Psoas muscle (tissue), 8 donors: ENCODE measurements around the gene CEP19. TPM values are rescaled to one million over a fixed set of nuclear protein-coding genes. Genes with fewer than 3 reads are reported as not detected.
"Not testable (repeated sequence)": the region's sequence is repeated elsewhere in the genome, so short reads cannot be mapped to it uniquely, and the experiment has no call there.

Source experiments
- ATAC-seq, 4 donors: fragments of 200-7000 bp; cut with Tn5 transposase; one replicate each; pipeline ENCODE4 v1.9.1; 2020; ENCODE audit warnings: moderate library complexity in 3 of 4, mild to moderate bottlenecking in 2 of 4
- DNase-seq, 2 donors: peaks; one replicate each; pipeline ENCODE4 v3.0.0-alpha.2; 2020
- H3K27ac ChIP-seq: fragments of 200-600 bp; one replicate; pipeline ENCODE4 v1.8.0; 2022
- H3K27me3 ChIP-seq, 3 donors: fragments of 200-600 bp in 1 of 3; one replicate each; pipeline versions ENCODE4 v1.6.1 to v1.8.0; 2013 to 2022; ENCODE audit warnings: low read length in 2 of 3, mild to moderate bottlenecking in 2 of 3, moderate library complexity in 1 of 3; ENCODE audit not compliant: insufficient read depth in 3 of 3
- H3K36me3 ChIP-seq, 2 donors: fragments of 200-600 bp in 1 of 2; one replicate each; pipeline versions ENCODE4 v1.6.1 to v1.8.0; 2013 to 2022; ENCODE audit warnings: low read depth in 1 of 2, mild to moderate bottlenecking in 1 of 2, moderate library complexity in 1 of 2; ENCODE audit not compliant: insufficient read depth in 1 of 2
- H3K4me1 ChIP-seq: fragments of 200-600 bp; one replicate; pipeline ENCODE4 v1.8.0; 2022
- H3K4me3 ChIP-seq: fragments of 200-600 bp; one replicate; pipeline ENCODE4 v1.8.0; 2022; ENCODE audit warnings: mild to moderate bottlenecking
- H3K9me3 ChIP-seq: fragments of 200-600 bp; one replicate; pipeline ENCODE4 v1.8.0; 2022
- WGBS, 3 donors: extraction: QIAGEN DNeasy Blood & Tissue Kit; methylation state at CpG; one replicate each; pipeline versions ENCODE4 v1.1.6 to v1.1.7; 2013; 5-methylcytosine and 5-hydroxymethylcytosine counted together
- intact Hi-C, 2 donors: fragments of 100-400 bp; cut with DNase I; formaldehyde crosslinking; loops; one replicate each; pipeline versions ENCODE4 v1.11.0 to v1.14.2; 2022
- polyA plus RNA-seq, 3 donors: library from polyadenylated mRNA; stranded (reverse); fragments of 200-250 nt; gene quantifications; one replicate each; pipeline ENCODE4 v1.2.3, GENCODE V29; 2013
- total RNA-seq, 4 donors: library from RNA; stranded (reverse); fragmentation: NEBNext Ultra II Directional in 2 of 4; extraction: Animal tissue kit (Norgen Biotek cat#: 25700) in 2 of 4; gene quantifications; one replicate each; pipeline versions ENCODE4 v1.2.1 to v1.2.4, GENCODE V29; 2021 to 2023
- TF ChIP-seq, protein P1 (sequence below): fragments of 200-600 bp; IDR thresholded peaks from one replicate; pipeline ENCODE4 v1.8.0; 2022; ENCODE audit warnings: antibody characterized with exemption
- donor health status: healthy with polysubstance abuse.
- donor health status: DM: no; HTN: no; CAD: no; lungs with moderate emphysema.
- donor health status: Bipolar disorder and iron deficiency.
- donor health status: healthy.
- donor health status: DM: yes; HTN: yes; CAD: no.
- donor health status: DM: no; HTN: no; CAD: no.
- donor health status: DM: no; HTN: no; CAD: no.
- donor health status: DM: yes; HTN: yes; CAD: no.

The CEP19 gene
- total and polyA plus RNA-seq, 7 donors, result 0.30 to 6.2 (median 0.67) TPM

DNA sequence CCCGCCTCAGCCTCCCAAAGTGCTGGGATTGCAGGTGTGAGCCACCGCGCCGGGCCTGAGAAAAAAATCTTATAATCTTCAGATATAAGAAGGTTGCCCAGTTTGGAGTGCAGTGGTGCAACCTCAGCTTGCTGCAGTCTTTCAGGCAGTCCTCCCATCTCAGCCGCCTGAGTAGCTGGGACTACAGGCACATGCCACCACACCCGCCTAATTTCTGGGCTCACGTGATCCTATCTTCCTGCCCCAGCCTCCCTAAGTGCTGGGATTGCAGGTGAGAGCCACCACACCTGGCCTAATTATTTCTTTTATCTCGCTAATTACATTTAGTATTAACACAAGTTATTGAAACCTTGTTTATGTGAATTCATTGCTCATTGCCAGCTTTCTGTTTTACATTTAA, 41.2 kb upstream of the CEP19 start:
- H3K4me1 ChIP-seq, result peaks cover 9% of the 10 kb centered on the region
- WGBS, 3 donors, result 95 to 97% (median 96%) methylated on average over 7 to 8 of the region's 8 CpGs
- no peaks in the 10 kb centered on the region for H3K27me3 ChIP-seq
- no peak for ATAC-seq
- TF ChIP-seq, protein P1, sequence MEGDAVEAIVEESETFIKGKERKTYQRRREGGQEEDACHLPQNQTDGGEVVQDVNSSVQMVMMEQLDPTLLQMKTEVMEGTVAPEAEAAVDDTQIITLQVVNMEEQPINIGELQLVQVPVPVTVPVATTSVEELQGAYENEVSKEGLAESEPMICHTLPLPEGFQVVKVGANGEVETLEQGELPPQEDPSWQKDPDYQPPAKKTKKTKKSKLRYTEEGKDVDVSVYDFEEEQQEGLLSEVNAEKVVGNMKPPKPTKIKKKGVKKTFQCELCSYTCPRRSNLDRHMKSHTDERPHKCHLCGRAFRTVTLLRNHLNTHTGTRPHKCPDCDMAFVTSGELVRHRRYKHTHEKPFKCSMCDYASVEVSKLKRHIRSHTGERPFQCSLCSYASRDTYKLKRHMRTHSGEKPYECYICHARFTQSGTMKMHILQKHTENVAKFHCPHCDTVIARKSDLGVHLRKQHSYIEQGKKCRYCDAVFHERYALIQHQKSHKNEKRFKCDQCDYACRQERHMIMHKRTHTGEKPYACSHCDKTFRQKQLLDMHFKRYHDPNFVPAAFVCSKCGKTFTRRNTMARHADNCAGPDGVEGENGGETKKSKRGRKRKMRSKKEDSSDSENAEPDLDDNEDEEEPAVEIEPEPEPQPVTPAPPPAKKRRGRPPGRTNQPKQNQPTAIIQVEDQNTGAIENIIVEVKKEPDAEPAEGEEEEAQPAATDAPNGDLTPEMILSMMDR, result no peak
- H3K36me3 ChIP-seq, result peaks cover 0 to 13% of the 10 kb centered on the region in 2 donors
- intact Hi-C loops, result no loop called here
- H3K27ac ChIP-seq, result no peak overlapping the region
- peaks cover 8% of the 10 kb centered on the region for H3K9me3 ChIP-seq
- no peak overlapping the region for H3K4me3 ChIP-seq
- no peak for DNase-seq

- Histone ChIP-seq H3K27ac (no peak overlapping the region), H3K9me3 (no peaks in the 10 kb centered on the region), H3K27me3 (no peaks in the 10 kb centered on the region), H3K4me3 (no peak overlapping the region), H3K4me1 (no peaks in the 10 kb centered on the region), H3K36me3 (peaks cover 0 to 19% of the 10 kb centered on the region in 2 donors)
- intact Hi-C loops, result loop anchor here (10.0 kb wide), 2 partner anchors 46 to 66 kb away; no protein-coding TSS in a partner anchor
- TF ChIP-seq, protein P1, result no peak
- WGBS, 3 donors, result 82 to 94% (median 93%) methylated on average over 8 of the region's 8 CpGs
- ATAC-seq (no peak), DNase-seq (no peak)
Observed at GRCh38 chr3:196749125-196749524, 37.1 kb upstream of the CEP19 start.

- ATAC-seq, H3K9me3 ChIP-seq, H3K27ac ChIP-seq, H3K4me3 ChIP-seq, H3K27me3 ChIP-seq, H3K36me3 ChIP-seq, DNase-seq: not testable (repeated sequence)
- WGBS, 3 donors, result 92 to 95% (median 94%) methylated on average over 10 of the region's 10 CpGs
- intact Hi-C loops, result loop anchor here (10.0 kb wide), 2 partner anchors 51 to 71 kb away; no protein-coding TSS in a partner anchor
- peaks cover 25% of the 10 kb centered on the region for H3K4me1 ChIP-seq
Observed at GRCh38 chr3:196743569-196743968, 31.5 kb upstream of the CEP19 start.

GRCh38 chr3:196741249-196741889, 29.3 kb upstream of the CEP19 start:
- Histone ChIP-seq H3K4me3 (peak overlapping the region; percentile 78), H3K4me1 (peaks cover 25% of the 10 kb centered on the region), H3K9me3 (no peaks in the 10 kb centered on the region), H3K27ac (peak overlapping the region; percentile 91), H3K27me3 (no peaks in the 10 kb centered on the region), H3K36me3 (peaks cover 0 to 5% of the 10 kb centered on the region in 2 donors)
- no peak for DNase-seq
- ATAC-seq, result no peak
- 18 to 26% (median 26%) methylated on average over 5 of the region's 5 CpGs for WGBS, 3 donors
- intact Hi-C loops, result loop anchor here (2.0 to 10.0 kb wide), 3 partner anchors 53 to 201 kb away; partner anchors contain the start of gene NCBP2 (in 1 of the 2)
- TF ChIP-seq, protein P1, result no peak

GRCh38 chr3:196740481-196741248, 28.6 kb upstream of the CEP19 start:
- Histone ChIP-seq H3K27ac (peak overlapping the region; percentile 91), H3K27me3 (no peaks in the 10 kb centered on the region), H3K36me3 (no peaks in the 10 kb centered on the region), H3K4me3 (peak overlapping the region; percentile 78), H3K9me3 (no peaks in the 10 kb centered on the region), H3K4me1 (peaks cover 25% of the 10 kb centered on the region)
- DNase-seq, result peak in 1 of 2 donors; percentile 16
- WGBS, 3 donors, result 0 to 1% (median 1%) methylated on average over 30 of the region's 30 CpGs
- peak in 3 of 4 donors; percentile 29 to 50 (median 29) for ATAC-seq
- intact Hi-C loops, result loop anchor here (2.0 to 10.0 kb wide), 3 partner anchors 54 to 202 kb away; partner anchors contain the start of gene NCBP2 (in 1 of the 2)
- TF ChIP-seq, protein P1, result no peak
